Spleen (tissue), 7 donors: ENCODE data around the gene GSG1L2.

Experiments used
- CTCF ChIP-seq, 11 experiments: fragments of 200-600 bp in 7 of 11; fragments of 450-650 bp in 4 of 11; sonication (generic) in 4 of 11; IDR thresholded peaks in 8 of 11; conservative IDR thresholded peaks in 3 of 11; 1 replicate in 7 of 11; 2 replicates in 4 of 11; pipeline versions ENCODE4 v1.4.0 to v1.8.0; 2016 to 2021; ENCODE audit warnings: antibody characterized with exemption in 11 of 11, inconsistent platforms in 4 of 11, mild to moderate bottlenecking in 1 of 11
- POLR2AphosphoS5 ChIP-seq, 3 donors: sonication (generic); formaldehyde crosslinking; IDR thresholded peaks; one replicate each; pipeline ENCODE4 v1.5.1; 2017; ENCODE audit warnings: antibody characterized with exemption in 3 of 3
- donor health status: DM: no; HTN: no; CAD: no; lungs with moderate emphysema.
- donor health status: DM: no; HTN: no; CAD: no.
- donor health status: DM: no; HTN: no; CAD: no.

DNA sequence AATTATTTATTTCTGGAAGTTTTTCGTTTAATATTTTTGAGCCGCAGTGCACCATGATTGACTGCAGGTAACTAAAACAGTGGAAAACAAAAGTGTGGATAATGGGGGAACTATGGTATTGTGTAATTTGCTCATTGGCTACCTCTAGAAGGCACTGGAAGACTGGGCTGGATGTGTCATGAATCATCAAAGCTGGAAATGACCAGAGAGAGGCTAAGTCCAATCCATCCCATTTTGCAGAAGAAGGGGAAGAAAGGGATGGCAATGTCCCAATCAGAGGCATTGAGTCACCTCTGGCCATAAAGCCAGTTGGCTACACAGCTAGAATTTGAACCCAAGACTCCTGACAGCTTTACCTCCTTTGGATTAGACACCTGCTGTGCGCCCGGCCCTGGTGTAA, 33.2 kb upstream of the GSG1L2 start:
- TF ChIP-seq CTCF (IDR thresholded peaks at IDR 0.05 in 8 of 11, conservative IDR thresholded peaks at IDR 0.05 in 3 of 11) (no peak), POLR2AphosphoS5 (IDR thresholded peaks at IDR 0.05) (no peak)
